Neural progenitor cell (in vitro differentiated cells): ENCODE results near the gene UBAP2. TPM values are rescaled to one million over a fixed set of nuclear protein-coding genes. Genes with fewer than 3 reads are reported as not detected.

Source experiments
- DNase-seq: peaks from one replicate; pipeline ENCODE4 v3.0.0-alpha.2; 2016; ENCODE audit warnings: low spot score
- H2AFZ ChIP-seq: fragments of 200-600 bp; sonication (generic); replicated peaks from 2 replicates; pipeline ENCODE4 v1.6.1; 2016; ENCODE audit warnings: antibody characterized with exemption
- H3F3A ChIP-seq: fragments of 200-600 bp; sonication (generic); 2 replicates; pipeline ENCODE4 v1.6.1; 2016; ENCODE audit warnings: antibody characterized with exemption, low read depth
- H3K27ac ChIP-seq: fragments of 200-600 bp; sonication (generic); 2 replicates; pipeline ENCODE4 v1.5.1; 2016; ENCODE audit warnings: mild to moderate bottlenecking
- H3K27me3 ChIP-seq: fragments of 200-600 bp; sonication (generic); 2 replicates; pipeline ENCODE4 v1.6.1; 2016; ENCODE audit warnings: mild to moderate bottlenecking, moderate library complexity
- H3K36me3 ChIP-seq: fragments of 200-600 bp; sonication (generic); 2 replicates; pipeline ENCODE4 v1.5.1; 2016
- H3K4me1 ChIP-seq: fragments of 200-600 bp; sonication (generic); 2 replicates; pipeline ENCODE4 v1.6.1; 2016; ENCODE audit warnings: mixed run types
- H3K4me2 ChIP-seq: fragments of 200-600 bp; sonication (generic); 2 replicates; pipeline ENCODE4 v1.6.1; 2016
- H3K4me3 ChIP-seq: fragments of 200-600 bp; sonication (generic); 2 replicates; pipeline ENCODE4 v1.5.1; 2016
- H3K79me2 ChIP-seq: fragments of 200-600 bp; sonication (generic); 2 replicates; pipeline ENCODE4 v1.6.1; 2016; ENCODE audit warnings: low read depth
- H3K9ac ChIP-seq: fragments of 200-600 bp; sonication (generic); 2 replicates; pipeline ENCODE4 v1.6.1; 2016
- H3K9me3 ChIP-seq: fragments of 200-600 bp; sonication (generic); 2 replicates; pipeline ENCODE4 v1.5.1; 2016; ENCODE audit warnings: low read depth
- H4K20me1 ChIP-seq: fragments of 200-600 bp; sonication (generic); 2 replicates; pipeline ENCODE4 v1.6.1; 2016; ENCODE audit warnings: low read depth
- H3K27ac Mint-ChIP-seq: 3 replicates; pipeline ENCODE4 v1.8.0; 2021; ENCODE audit warnings: mixed read lengths
- H3K27me3 Mint-ChIP-seq: 2 replicates; pipeline ENCODE4 v1.8.0; 2022; ENCODE audit warnings: low read depth, mild to moderate bottlenecking, inconsistent platforms, moderate library complexity, mixed read lengths; ENCODE audit not compliant: insufficient read depth
- H3K36me3 Mint-ChIP-seq: 3 replicates; pipeline ENCODE4 v1.8.0; 2021; ENCODE audit warnings: mixed read lengths
- H3K4me1 Mint-ChIP-seq: 3 replicates; pipeline ENCODE4 v1.8.0; 2021; ENCODE audit warnings: mixed read lengths
- H3K4me3 Mint-ChIP-seq: 3 replicates; pipeline ENCODE4 v1.8.0; 2021; ENCODE audit warnings: mild to moderate bottlenecking, moderate library complexity, mixed read lengths
- H3K9me3 Mint-ChIP-seq: 3 replicates; pipeline ENCODE4 v1.8.0; 2020; ENCODE audit warnings: mixed read lengths
- CTCF ChIP-seq: fragments of 200-600 bp; sonication (generic); IDR thresholded peaks from 2 replicates; pipeline ENCODE4 v1.5.1; 2017; ENCODE audit warnings: antibody characterized with exemption, mild to moderate bottlenecking
- EZH2 ChIP-seq: fragments of 200-600 bp; sonication (generic); IDR thresholded peaks from 2 replicates; pipeline ENCODE4 v1.6.1; 2017; ENCODE audit warnings: antibody characterized with exemption, mild to moderate bottlenecking, moderate library complexity
- EZH2phosphoT487 ChIP-seq: fragments of 200-600 bp; sonication (generic); IDR thresholded peaks from 2 replicates; pipeline ENCODE4 v1.6.1; 2017; ENCODE audit warnings: antibody characterized with exemption
- total RNA-seq: library from RNA; depleted of rRNA; stranded (reverse); fragments of >200 nt; gene quantifications from 2 replicates; pipeline ENCODE4 v1.2.3, GENCODE V29; 2015; ENCODE audit warnings: low replicate concordance

UBAP2 gene
- total RNA-seq, 1 donor from 2014 or later: 24.3 TPM

GRCh38 chr9:33934188-33934878 is 114.4 kb downstream of the UBAP2 start:
- Histone ChIP-seq H2AFZ (no peak overlapping the region), H3K4me2 (no peak overlapping the region), H3K4me1 (no peaks in the 10 kb centered on the region), H3K27ac (no peak overlapping the region), H3K27me3 (no peaks in the 10 kb centered on the region), H4K20me1 (no peaks in the 10 kb centered on the region), H3F3A (no peaks in the 10 kb centered on the region), H3K9me3 (no peaks in the 10 kb centered on the region), H3K79me2 (no peaks in the 10 kb centered on the region), H3K36me3 (no peaks in the 10 kb centered on the region), H3K9ac (no peak overlapping the region), H3K4me3 (no peak overlapping the region)
- Mint-ChIP-seq H3K4me1 (no peaks in the 10 kb centered on the region), H3K27ac (no peak overlapping the region), H3K4me3 (no peak overlapping the region), H3K36me3 (peaks cover 49% of the 10 kb centered on the region), H3K27me3 (peaks cover 1% of the 10 kb centered on the region), H3K9me3 (no peaks in the 10 kb centered on the region)
- TF ChIP-seq CTCF (no peak), EZH2 (no peak), EZH2phosphoT487 (no peak)
- no peak for DNase-seq

- H3K27ac Mint-ChIP-seq: no peak overlapping the region
- no peak for DNase-seq
- H3K36me3 Mint-ChIP-seq: peaks cover 50% of the 10 kb centered on the region
- no peaks in the 10 kb centered on the region for H4K20me1 ChIP-seq
- no peaks in the 10 kb centered on the region for H3K79me2 ChIP-seq
- no peaks in the 10 kb centered on the region for H3K27me3 ChIP-seq
- no peaks in the 10 kb centered on the region for H3K36me3 ChIP-seq
- TF ChIP-seq CTCF (no peak), EZH2 (no peak), EZH2phosphoT487 (no peak)
- no peak overlapping the region for H3K4me3 Mint-ChIP-seq
- H3K4me2 ChIP-seq: no peak overlapping the region
- H3K4me1 ChIP-seq: no peaks in the 10 kb centered on the region
- H3K4me1 Mint-ChIP-seq: no peaks in the 10 kb centered on the region
- no peak overlapping the region for H3K4me3 ChIP-seq
- no peak overlapping the region for H2AFZ ChIP-seq
- H3K9me3 Mint-ChIP-seq: no peaks in the 10 kb centered on the region
- peaks cover 2% of the 10 kb centered on the region for H3K27me3 Mint-ChIP-seq
- no peak overlapping the region for H3K9ac ChIP-seq
- no peak overlapping the region for H3K27ac ChIP-seq
- no peaks in the 10 kb centered on the region for H3F3A ChIP-seq
- H3K9me3 ChIP-seq: no peaks in the 10 kb centered on the region
Observed at GRCh38 chr9:33932078-33932807, 116.4 kb downstream of the UBAP2 start.

GRCh38 chr9:33931326-33931725 is 117.4 kb downstream of the UBAP2 start:
- Histone ChIP-seq H3F3A (peaks cover 5% of the 10 kb centered on the region), H2AFZ (no peak overlapping the region), H3K4me1 (peaks cover 1% of the 10 kb centered on the region), H4K20me1 (no peaks in the 10 kb centered on the region), H3K4me3 (no peak overlapping the region), H3K9me3 (no peaks in the 10 kb centered on the region), H3K27ac (no peak overlapping the region), H3K9ac (no peak overlapping the region), H3K4me2 (no peak overlapping the region), H3K79me2 (no peaks in the 10 kb centered on the region), H3K27me3 (no peaks in the 10 kb centered on the region), H3K36me3 (no peaks in the 10 kb centered on the region)
- H3K9me3 Mint-ChIP-seq: no peaks in the 10 kb centered on the region
- H3K27me3 Mint-ChIP-seq: peaks cover 2% of the 10 kb centered on the region
- DNase-seq: no peak
- H3K4me3 Mint-ChIP-seq: no peak overlapping the region
- no peak for TF ChIP-seq CTCF
- no peak for TF ChIP-seq EZH2
- TF ChIP-seq EZH2phosphoT487: no peak
- H3K36me3 Mint-ChIP-seq: peaks cover 45% of the 10 kb centered on the region
- no peaks in the 10 kb centered on the region for H3K4me1 Mint-ChIP-seq
- no peak overlapping the region for H3K27ac Mint-ChIP-seq
